Stimulated activated naive CD8-positive, alpha-beta T cell treated with anti-CD3 and anti-CD28 coated beads, Interleukin-15, Interleukin-2, amounts not matched to agents 100 ng/mL and 50 ng/mL, for 24 hours (primary cell): ENCODE results near the gene PIP.
"Not testable (repeated sequence)": the region's sequence is repeated elsewhere in the genome, so short reads cannot be mapped to it uniquely, and the experiment has no call there.

Experiments used
- H3K27ac Mint-ChIP-seq: one replicate; pipeline ENCODE4 v1.8.0; 2021; ENCODE audit warnings: mild to moderate bottlenecking, mixed read lengths
- H3K27me3 Mint-ChIP-seq: one replicate; pipeline ENCODE4 v1.8.0; 2021; ENCODE audit warnings: mixed read lengths
- H3K36me3 Mint-ChIP-seq: one replicate; pipeline ENCODE4 v1.8.0; 2021; ENCODE audit warnings: low read depth, mixed read lengths
- H3K4me1 Mint-ChIP-seq: one replicate; pipeline ENCODE4 v1.8.0; 2021; ENCODE audit warnings: low read depth, mixed read lengths
- H3K4me3 Mint-ChIP-seq: one replicate; pipeline ENCODE4 v1.8.0; 2021; ENCODE audit warnings: mild to moderate bottlenecking, mixed read lengths
- H3K9me3 Mint-ChIP-seq: one replicate; pipeline ENCODE4 v1.8.0; 2021; ENCODE audit warnings: mixed read lengths

The PIP gene

DNA sequence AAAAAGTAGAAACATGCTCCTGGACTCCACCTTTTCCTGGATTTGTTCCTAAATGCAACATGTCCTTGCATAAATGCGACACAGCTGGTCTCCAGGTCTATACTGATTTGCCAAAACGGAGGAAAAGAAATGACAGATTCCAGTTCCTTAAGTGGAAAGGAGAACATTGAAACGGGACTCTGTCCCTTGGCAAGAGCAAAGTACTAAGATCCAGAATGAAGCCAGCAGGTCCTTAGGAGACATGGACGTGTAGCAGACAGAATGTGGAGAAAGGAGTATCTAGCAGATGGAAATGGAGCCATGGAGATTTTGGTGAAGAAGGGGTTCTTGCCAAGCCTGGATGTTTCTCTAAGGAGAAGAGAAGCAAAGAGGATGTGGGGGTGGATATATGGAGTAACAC is 16.2 kb downstream of the PIP start:
- H3K27me3 Mint-ChIP-seq: peaks cover 12% of the 10 kb centered on the region
- no peak overlapping the region for H3K27ac Mint-ChIP-seq
- H3K9me3 Mint-ChIP-seq: peaks cover 12% of the 10 kb centered on the region
- no peaks in the 10 kb centered on the region for H3K4me1 Mint-ChIP-seq
- no peaks in the 10 kb centered on the region for H3K36me3 Mint-ChIP-seq
- H3K4me3 Mint-ChIP-seq: no peak overlapping the region

DNA sequence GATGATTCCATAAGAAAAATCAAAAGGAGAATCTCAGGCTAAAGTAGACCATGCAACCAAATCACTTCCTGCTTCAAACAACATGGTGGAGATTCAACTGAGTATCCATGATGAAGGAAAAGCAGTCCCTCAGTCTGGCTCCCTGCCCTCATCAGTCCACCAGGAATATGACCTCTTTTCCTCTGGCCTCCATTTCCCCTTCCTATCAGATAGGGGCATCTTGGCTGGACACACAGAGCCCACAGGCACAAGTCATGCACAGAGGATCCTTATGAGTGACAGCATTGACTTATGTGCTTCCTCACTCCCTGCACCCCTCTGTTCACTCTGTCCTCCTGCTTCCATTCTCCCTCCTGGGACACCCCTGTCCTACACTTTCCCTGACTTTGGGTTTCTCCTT is 16.8 kb downstream of the PIP start:
- H3K9me3 Mint-ChIP-seq: peaks cover 12% of the 10 kb centered on the region

GRCh38 chr7:143150696-143151095 is 18.8 kb downstream of the PIP start:
- Mint-ChIP-seq H3K9me3 (peaks cover 12% of the 10 kb centered on the region), H3K27me3 (peaks cover 12% of the 10 kb centered on the region)
- not testable (repeated sequence) for H3K4me3 Mint-ChIP-seq, H3K36me3 Mint-ChIP-seq, H3K4me1 Mint-ChIP-seq, H3K27ac Mint-ChIP-seq

More for the DNA sequence above, 16.8 kb downstream of the PIP start:
- Mint-ChIP-seq H3K36me3 (no peaks in the 10 kb centered on the region), H3K4me3 (no peak overlapping the region), H3K4me1 (no peaks in the 10 kb centered on the region), H3K27me3 (peaks cover 12% of the 10 kb centered on the region), H3K27ac (no peak overlapping the region)

DNA sequence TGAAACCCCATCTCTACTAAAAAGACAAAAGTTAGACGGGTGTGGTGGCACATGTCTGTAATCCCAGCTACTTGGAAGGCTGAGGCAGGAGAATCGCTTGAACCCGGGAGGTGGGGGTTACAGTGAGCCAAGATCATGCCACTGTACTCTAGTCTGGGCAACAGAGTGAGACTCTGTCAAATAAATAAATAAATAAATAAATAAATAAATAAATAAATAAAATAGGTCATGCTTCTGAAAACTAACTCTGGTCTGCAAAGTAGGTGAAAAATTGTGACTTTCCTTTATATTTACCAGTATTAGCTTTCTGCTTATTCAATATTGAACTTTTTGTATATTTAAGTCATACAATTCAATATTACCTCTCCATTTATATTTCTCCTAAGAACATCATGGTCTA is 26.7 kb downstream of the PIP start:
- not testable (repeated sequence) for H3K9me3 Mint-ChIP-seq, H3K27ac Mint-ChIP-seq, H3K36me3 Mint-ChIP-seq, H3K4me3 Mint-ChIP-seq, H3K4me1 Mint-ChIP-seq, H3K27me3 Mint-ChIP-seq

GRCh38 chr7:143171697-143172096 is 39.8 kb downstream of the PIP start:
- Mint-ChIP-seq H3K4me1 (no peaks in the 10 kb centered on the region), H3K27me3 (peaks cover 4% of the 10 kb centered on the region), H3K36me3 (no peaks in the 10 kb centered on the region), H3K9me3 (peaks cover under 1% of the 10 kb centered on the region), H3K27ac (no peak overlapping the region), H3K4me3 (no peak overlapping the region)

DNA sequence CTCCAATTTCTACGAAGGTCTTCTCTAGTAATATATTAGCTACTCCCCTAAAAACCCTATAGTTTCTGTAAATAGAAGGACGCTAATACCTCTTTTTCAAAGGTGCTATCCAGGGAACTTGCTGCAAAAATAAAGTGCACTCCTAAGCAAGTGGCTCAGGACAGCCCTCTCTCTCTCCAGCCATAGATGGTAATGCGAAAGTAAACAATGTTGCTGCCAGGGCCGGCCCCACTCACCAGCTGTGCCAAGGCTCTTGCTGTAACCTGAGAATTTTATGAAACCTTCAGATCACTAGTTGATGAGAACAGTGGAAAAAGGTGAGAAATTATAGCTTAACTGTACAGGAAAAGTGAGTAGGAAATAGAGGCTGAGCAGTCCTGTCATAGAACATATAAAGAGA is 40.5 kb downstream of the PIP start:
- Mint-ChIP-seq H3K27me3 (peaks cover 4% of the 10 kb centered on the region), H3K4me3 (no peak overlapping the region), H3K27ac (no peak overlapping the region), H3K9me3 (peaks cover 2% of the 10 kb centered on the region), H3K4me1 (no peaks in the 10 kb centered on the region), H3K36me3 (no peaks in the 10 kb centered on the region)

GRCh38 chr7:143176128-143176527 is 44.3 kb downstream of the PIP start:
- Mint-ChIP-seq H3K36me3 (no peaks in the 10 kb centered on the region), H3K9me3 (peaks cover 23% of the 10 kb centered on the region), H3K27me3 (no peaks in the 10 kb centered on the region), H3K4me1 (peaks cover 3% of the 10 kb centered on the region), H3K27ac (no peak overlapping the region), H3K4me3 (no peak overlapping the region)

DNA sequence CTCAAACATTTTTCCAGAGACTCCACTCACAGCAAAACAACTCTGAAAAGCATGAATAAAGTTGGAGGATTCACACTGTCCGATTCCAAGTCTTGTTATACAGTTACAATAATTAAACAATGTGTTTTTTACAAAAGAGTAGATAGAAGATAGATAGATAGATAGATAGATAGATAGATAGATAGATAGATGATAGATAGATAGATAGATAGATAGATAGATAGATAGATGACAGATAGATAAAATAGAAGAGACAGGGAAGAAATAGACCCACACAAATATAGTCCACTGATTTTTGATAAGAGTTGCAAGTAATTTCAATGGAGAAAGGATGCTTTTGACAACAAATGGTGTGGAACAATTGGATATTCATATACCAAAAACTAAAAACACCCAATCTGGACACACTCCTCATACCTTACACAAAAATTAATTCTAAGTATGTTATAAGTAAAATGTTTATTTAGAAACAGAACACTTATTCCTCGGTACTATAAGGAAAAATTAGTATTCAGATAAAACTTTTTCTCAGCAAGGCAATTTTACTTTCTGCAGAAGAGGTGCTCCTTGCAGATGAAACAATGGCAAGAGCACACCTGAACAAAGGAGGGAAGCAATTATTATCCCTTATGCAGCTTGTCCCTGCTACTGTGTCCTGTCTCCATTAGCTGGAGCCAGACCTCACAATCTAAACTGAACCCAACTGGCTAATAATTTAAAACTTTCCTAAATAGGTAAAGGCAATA is 45.7 kb downstream of the PIP start:
- Mint-ChIP-seq H3K4me3 (no peak overlapping the region), H3K4me1 (peaks cover 11% of the 10 kb centered on the region), H3K9me3 (peaks cover 23% of the 10 kb centered on the region), H3K27me3 (no peaks in the 10 kb centered on the region), H3K36me3 (no peaks in the 10 kb centered on the region), H3K27ac (no peak overlapping the region)

- not testable (repeated sequence) for H3K27me3 Mint-ChIP-seq, H3K27ac Mint-ChIP-seq, H3K36me3 Mint-ChIP-seq, H3K4me3 Mint-ChIP-seq
- Mint-ChIP-seq H3K9me3 (peaks cover 23% of the 10 kb centered on the region), H3K4me1 (peaks cover 11% of the 10 kb centered on the region)
These were observed 48.9 kb downstream of the PIP start for GRCh38 chr7:143180771-143181170.

DNA sequence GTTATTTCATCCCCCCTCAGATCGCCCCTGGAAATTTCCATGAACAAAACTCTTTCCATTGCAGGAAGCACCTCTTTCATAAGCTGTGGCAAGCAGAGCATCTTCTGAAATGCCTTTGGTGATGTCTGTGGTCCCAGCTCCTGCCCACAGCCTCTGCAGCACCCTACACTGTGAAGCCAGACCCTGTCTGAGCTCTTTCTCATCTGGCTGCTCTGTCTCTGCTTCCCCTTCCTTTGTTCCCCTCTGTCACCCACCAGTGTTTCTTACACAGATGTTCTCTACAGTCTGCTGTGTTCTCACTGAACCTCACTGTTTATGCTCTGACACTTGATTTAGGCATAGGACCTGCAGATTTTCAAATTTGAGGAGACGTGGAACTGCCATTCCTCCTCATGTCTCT is 49.5 kb downstream of the PIP start:
- Mint-ChIP-seq H3K4me3 (no peak overlapping the region), H3K4me1 (peaks cover 11% of the 10 kb centered on the region), H3K27me3 (peaks cover 9% of the 10 kb centered on the region), H3K9me3 (peaks cover 23% of the 10 kb centered on the region), H3K27ac (no peak overlapping the region), H3K36me3 (no peaks in the 10 kb centered on the region)

- no peaks in the 10 kb centered on the region for H3K36me3 Mint-ChIP-seq
- no peak within 1 kb of the TSS for H3K27ac Mint-ChIP-seq
- no peak within 1 kb of the TSS for H3K4me3 Mint-ChIP-seq
- peaks cover 9% of the 10 kb centered on the region for H3K27me3 Mint-ChIP-seq
- peaks cover 11% of the 10 kb centered on the region for H3K4me1 Mint-ChIP-seq
- peaks cover 16% of the 10 kb centered on the region for H3K9me3 Mint-ChIP-seq
These were observed 51.1 kb downstream of the PIP start, which contains the start of gene TAS2R39 for GRCh38 chr7:143183024-143183423. Gene TAS2R39, plus strand, starts transcription at chr7:143183419. Its CDS starts 0 bp downstream, at chr7:143183419.

GRCh38 chr7:143185551-143185950 is 53.7 kb downstream of the PIP start:
- peaks cover 11% of the 10 kb centered on the region for H3K4me1 Mint-ChIP-seq
- no peak overlapping the region for H3K27ac Mint-ChIP-seq
- H3K36me3 Mint-ChIP-seq: no peaks in the 10 kb centered on the region
- no peaks in the 10 kb centered on the region for H3K9me3 Mint-ChIP-seq
- no peak overlapping the region for H3K4me3 Mint-ChIP-seq
- peaks cover 9% of the 10 kb centered on the region for H3K27me3 Mint-ChIP-seq

DNA sequence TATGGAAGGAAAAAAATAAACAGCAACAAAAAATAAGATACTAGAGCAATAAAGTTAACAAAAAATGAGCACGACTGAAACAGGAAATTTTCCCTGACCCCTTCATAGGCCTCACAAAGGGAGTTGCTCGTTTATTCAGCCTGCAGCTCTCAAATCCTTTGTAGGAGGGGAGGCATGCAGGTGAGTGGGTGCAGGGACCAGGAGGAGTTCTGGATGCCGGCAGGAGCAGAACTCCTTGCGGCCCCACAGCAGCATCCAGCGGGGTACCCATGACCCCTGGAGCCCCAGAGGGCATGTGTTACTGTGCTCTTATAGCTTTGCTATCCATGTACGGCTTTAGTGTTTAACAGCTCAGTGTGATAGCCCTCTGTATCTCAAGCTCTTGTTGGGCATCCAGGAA is 57.1 kb downstream of the PIP start:
- no peaks in the 10 kb centered on the region for H3K36me3 Mint-ChIP-seq
- no peak overlapping the region for H3K27ac Mint-ChIP-seq
- H3K4me1 Mint-ChIP-seq: no peaks in the 10 kb centered on the region
- no peaks in the 10 kb centered on the region for H3K9me3 Mint-ChIP-seq
- H3K4me3 Mint-ChIP-seq: no peak overlapping the region
- H3K27me3 Mint-ChIP-seq: peaks cover 6% of the 10 kb centered on the region
